ENCODE results near the gene NOP14.

- TF ChIP-seq POLR2AphosphoS5 (IDR thresholded peaks at IDR 0.05; ENCODE audit: low read depth) = no peak
- no peak for TF ChIP-seq CTCF (conservative IDR thresholded peaks at IDR 0.05; ENCODE audit: low read depth in 2 of 2)
- no peak for TF ChIP-seq EZH2 (IDR thresholded peaks at IDR 0.05; ENCODE audit: low read depth, unreplicated experiment)
- TF ChIP-seq CREB1 (CRISPR knock-in tag; IDR thresholded peaks at IDR 0.05; ENCODE audit: low read depth) = no peak
- TF ChIP-seq JUNB (IDR thresholded peaks at IDR 0.05; ENCODE audit: unreplicated experiment) = no peak
- no peak for TF ChIP-seq REST (IDR thresholded peaks at IDR 0.05; ENCODE audit: unreplicated experiment)
- TF ChIP-seq EZH2phosphoT487 (IDR thresholded peaks at IDR 0.05; ENCODE audit: unreplicated experiment) = no peak
- TF ChIP-seq ZNF331 (CRISPR knock-in tag; IDR thresholded peaks at IDR 0.05; ENCODE audit: low read depth) = no peak
- no peak for TF ChIP-seq ETS1 (IDR thresholded peaks at IDR 0.05)
These were observed 15.3 kb downstream of the NOP14 start for GRCh38 chr4:2947926-2948325.

Measured in GM23338 (cell line).